ENCODE data around the gene ITIH5.

The ITIH5 gene

GRCh38 chr10:7583626-7584025 is 83.1 kb downstream of the ITIH5 start:
- DNase-seq (ENCODE audit: low read depth) = no peak

- DNase-seq (ENCODE audit: low read depth) = no peak
Measured at GRCh38 chr10:7580520-7580919, 86.2 kb downstream of the ITIH5 start.

GRCh38 chr10:7579681-7580080 is 87.1 kb downstream of the ITIH5 start:
- no peak for DNase-seq (ENCODE audit: low read depth)

- no peak for DNase-seq (ENCODE audit: low read depth)
Measured at GRCh38 chr10:7577579-7577978, 89.2 kb downstream of the ITIH5 start.

- no peak for DNase-seq (ENCODE audit: low read depth)
Measured at GRCh38 chr10:7577176-7577575, 89.6 kb downstream of the ITIH5 start.

- no peak for DNase-seq (ENCODE audit: low read depth)
Measured at GRCh38 chr10:7576340-7576739, 90.4 kb downstream of the ITIH5 start.

- no peak for DNase-seq (ENCODE audit: low read depth)
Measured at GRCh38 chr10:7572391-7572790, 94.4 kb downstream of the ITIH5 start.

GRCh38 chr10:7571981-7572380 is 94.8 kb downstream of the ITIH5 start:
- DNase-seq (ENCODE audit: low read depth) = no peak

- no peak for DNase-seq (ENCODE audit: low read depth)
Measured at GRCh38 chr10:7567911-7568620, 98.7 kb downstream of the ITIH5 start.

GRCh38 chr10:7566891-7567290 is 99.9 kb downstream of the ITIH5 start:
- no peak for DNase-seq (ENCODE audit: low read depth)

- no peak for DNase-seq (ENCODE audit: low read depth)
Measured at GRCh38 chr10:7565871-7566270, 100.9 kb downstream of the ITIH5 start.

GRCh38 chr10:7563770-7564169 is 103.0 kb downstream of the ITIH5 start:
- no peak for DNase-seq (ENCODE audit: low read depth)

GRCh38 chr10:7563368-7563767 is 103.4 kb downstream of the ITIH5 start:
- no peak for DNase-seq (ENCODE audit: low read depth)

- DNase-seq (ENCODE audit: low read depth) = no peak
Measured at GRCh38 chr10:7561985-7562384, 104.8 kb downstream of the ITIH5 start.

GRCh38 chr10:7561216-7561893 is 105.4 kb downstream of the ITIH5 start:
- no peak for DNase-seq (ENCODE audit: low read depth)

- no peak for DNase-seq (ENCODE audit: low read depth)
Measured at GRCh38 chr10:7560519-7560918, 106.2 kb downstream of the ITIH5 start.

GRCh38 chr10:7559386-7559785 is 107.4 kb downstream of the ITIH5 start:
- no peak for DNase-seq (ENCODE audit: low read depth)

GRCh38 chr10:7558036-7558435 is 108.7 kb downstream of the ITIH5 start:
- no peak for DNase-seq (ENCODE audit: low read depth)

GRCh38 chr10:7553531-7553930 is 113.2 kb downstream of the ITIH5 start:
- no peak for DNase-seq (ENCODE audit: low read depth)

GRCh38 chr10:7551950-7552716 is 114.6 kb downstream of the ITIH5 start:
- DNase-seq (ENCODE audit: low read depth) = no peak

- DNase-seq (ENCODE audit: low read depth) = no peak
Measured at GRCh38 chr10:7551289-7551688, 115.5 kb downstream of the ITIH5 start.

- DNase-seq (ENCODE audit: low read depth) = no peak
Measured at GRCh38 chr10:7550013-7550412, 116.8 kb downstream of the ITIH5 start.

- DNase-seq (ENCODE audit: low read depth) = no peak
Measured at GRCh38 chr10:7547829-7548228, 118.9 kb downstream of the ITIH5 start.

All from ELR (cell line).